Measurements from ENCODE around the gene PNMA6A.

Gene PNMA6A

DNA sequence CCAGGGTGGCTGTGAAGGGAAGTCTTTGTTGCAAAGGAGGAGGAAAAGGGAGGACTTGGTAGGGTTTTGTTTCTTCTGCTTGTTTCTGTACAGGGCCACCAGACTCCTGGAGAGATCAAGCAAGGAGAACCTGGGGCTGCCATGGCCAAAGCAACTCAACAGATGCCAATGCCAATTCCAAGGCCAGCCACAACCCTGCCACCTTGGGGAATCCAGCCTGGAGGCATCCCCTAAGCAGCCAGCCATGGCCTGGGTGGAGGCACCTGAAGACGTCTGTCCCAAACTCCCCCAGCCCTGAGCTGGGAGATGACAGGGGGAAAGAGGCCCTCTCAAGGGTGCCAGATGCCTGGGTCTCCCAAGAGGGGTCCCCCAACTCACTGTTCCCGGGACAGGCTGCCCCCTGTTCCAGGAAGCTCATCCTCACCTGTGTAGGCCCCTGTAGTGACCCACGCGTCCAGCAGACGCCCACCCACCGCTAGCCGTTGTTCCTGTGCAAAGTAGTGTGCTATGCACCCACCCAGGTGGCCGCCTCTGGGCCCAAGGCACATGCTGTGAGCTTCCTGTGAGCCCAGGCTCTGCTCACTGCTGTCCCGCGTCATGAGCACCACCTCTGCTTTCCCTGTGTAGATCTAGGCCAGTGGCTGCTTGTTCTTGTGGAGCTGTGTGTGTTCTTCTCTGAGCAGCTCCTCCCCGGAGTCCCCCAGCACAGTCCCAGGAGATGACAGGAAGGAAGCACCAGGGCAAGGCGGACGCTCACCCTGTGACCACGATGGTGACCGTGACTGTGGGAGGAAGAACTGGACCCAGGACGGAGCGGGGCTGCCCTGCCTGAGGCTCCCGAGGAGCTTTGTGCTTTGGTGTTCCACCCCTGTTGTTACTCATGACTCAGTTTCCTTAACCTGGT is 12.8 kb upstream of the PNMA6A start:
- Histone ChIP-seq H3K36me3 (ENCODE audit: insufficient read depth, low read length) (no peaks in the 10 kb centered on the region), H3K4me2 (ENCODE audit: insufficient read depth, low read length) (no peak overlapping the region)
- no peak for TF ChIP-seq CTCF (IDR thresholded peaks at IDR 0.05; ENCODE audit: borderline replicate concordance, extremely low read depth, low read length, poor library complexity, severe bottlenecking)
- TF ChIP-seq EZH2 (IDR thresholded peaks at IDR 0.05; ENCODE audit: borderline replicate concordance, low read depth, low read length, severe bottlenecking): no peak

DNA sequence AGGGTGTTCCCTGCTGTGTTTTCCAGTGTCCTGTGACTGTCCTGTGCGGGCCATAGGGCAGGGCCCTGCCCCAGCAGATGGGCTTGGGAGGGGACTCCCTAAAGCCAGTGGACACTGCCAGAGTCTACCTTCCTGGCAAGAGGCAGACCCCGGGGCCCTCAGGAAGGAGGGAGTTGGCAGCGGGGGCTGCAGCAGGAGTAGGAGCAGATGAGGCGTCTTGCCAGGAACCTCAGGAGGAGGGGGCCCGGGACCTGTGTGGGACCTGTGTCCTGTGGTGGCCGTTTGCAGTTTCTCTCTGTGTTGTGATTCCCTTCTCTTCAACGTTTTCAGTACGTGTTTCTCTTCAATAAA is 12.2 kb upstream of the PNMA6A start:
- H3K4me2 ChIP-seq (ENCODE audit: insufficient read depth, low read length): no peak overlapping the region
- no peaks in the 10 kb centered on the region for H4K20me1 ChIP-seq (ENCODE audit: insufficient read depth, low read length)
- ATAC-seq (ENCODE audit: insufficient read depth, low read depth) (no peak), DNase-seq (no peak)
- H3K9ac ChIP-seq (ENCODE audit: low read depth, low read length): no peak overlapping the region
- H3K27me3 ChIP-seq (ENCODE audit: insufficient read depth, low read length, poor library complexity): no peaks in the 10 kb centered on the region
- H3K36me3 ChIP-seq (ENCODE audit: insufficient read depth, low read length): no peaks in the 10 kb centered on the region
- H3K4me1 ChIP-seq (ENCODE audit: insufficient read depth, low read length): no peaks in the 10 kb centered on the region
- no peak overlapping the region for H3K4me3 ChIP-seq (ENCODE audit: low read depth in 1 of 2, low read length in 2 of 2)
- H2AFZ ChIP-seq (ENCODE audit: low read depth, low read length): no peak overlapping the region
- H3K27ac ChIP-seq (ENCODE audit: low read length): no peak overlapping the region
- TF ChIP-seq CTCF (IDR thresholded peaks at IDR 0.05; ENCODE audit: borderline replicate concordance, extremely low read depth, low read length, poor library complexity, severe bottlenecking): no peak
- no peak for TF ChIP-seq EZH2 (IDR thresholded peaks at IDR 0.05; ENCODE audit: borderline replicate concordance, low read depth, low read length, severe bottlenecking)
- no peaks in the 10 kb centered on the region for H3K79me2 ChIP-seq (ENCODE audit: insufficient read depth, low read length)
- no peaks in the 10 kb centered on the region for H3K9me3 ChIP-seq (ENCODE audit: insufficient read depth, low read length, severe bottlenecking)

More for the DNA sequence above, 12.8 kb upstream of the PNMA6A start:
- Histone ChIP-seq H3K27ac (ENCODE audit: low read length) (no peak overlapping the region), H3K9ac (ENCODE audit: low read depth, low read length) (no peak overlapping the region), H3K4me1 (ENCODE audit: insufficient read depth, low read length) (no peaks in the 10 kb centered on the region), H2AFZ (ENCODE audit: low read depth, low read length) (no peak overlapping the region), H4K20me1 (ENCODE audit: insufficient read depth, low read length) (no peaks in the 10 kb centered on the region), H3K9me3 (ENCODE audit: insufficient read depth, low read length, severe bottlenecking) (no peaks in the 10 kb centered on the region), H3K27me3 (ENCODE audit: insufficient read depth, low read length, poor library complexity) (no peaks in the 10 kb centered on the region), H3K79me2 (ENCODE audit: insufficient read depth, low read length) (no peaks in the 10 kb centered on the region), H3K4me3 (ENCODE audit: low read depth in 1 of 2, low read length in 2 of 2) (no peak overlapping the region)
- DNase-seq: no peak
- no peak for ATAC-seq (ENCODE audit: insufficient read depth, low read depth)

GRCh38 chrX:153061732-153062131 is 10.5 kb upstream of the PNMA6A start:
- Histone ChIP-seq H2AFZ (ENCODE audit: low read depth, low read length) (no peak overlapping the region), H4K20me1 (ENCODE audit: insufficient read depth, low read length) (no peaks in the 10 kb centered on the region), H3K4me2 (ENCODE audit: insufficient read depth, low read length) (no peak overlapping the region), H3K36me3 (ENCODE audit: insufficient read depth, low read length) (no peaks in the 10 kb centered on the region), H3K79me2 (ENCODE audit: insufficient read depth, low read length) (no peaks in the 10 kb centered on the region), H3K4me3 (ENCODE audit: low read depth in 1 of 2, low read length in 2 of 2) (no peak overlapping the region), H3K9ac (ENCODE audit: low read depth, low read length) (no peak overlapping the region), H3K4me1 (ENCODE audit: insufficient read depth, low read length) (no peaks in the 10 kb centered on the region), H3K9me3 (ENCODE audit: insufficient read depth, low read length, severe bottlenecking) (no peaks in the 10 kb centered on the region), H3K27ac (ENCODE audit: low read length) (no peak overlapping the region), H3K27me3 (ENCODE audit: insufficient read depth, low read length, poor library complexity) (no peaks in the 10 kb centered on the region)
- TF ChIP-seq CTCF (IDR thresholded peaks at IDR 0.05; ENCODE audit: borderline replicate concordance, extremely low read depth, low read length, poor library complexity, severe bottlenecking): no peak
- TF ChIP-seq EZH2 (IDR thresholded peaks at IDR 0.05; ENCODE audit: borderline replicate concordance, low read depth, low read length, severe bottlenecking): no peak
- DNase-seq (no peak), ATAC-seq (ENCODE audit: insufficient read depth, low read depth) (no peak)
